Karpas-422 (cell line): ENCODE results near the gene TMEM11. TPM values are rescaled to one million over a fixed set of nuclear protein-coding genes. Genes with fewer than 3 reads are reported as not detected.

ENCODE experiments used
- small RNA-seq: library from RNA; depleted of rRNA; stranded (forward); fragments of <200 nt; gene quantifications from one replicate; pipeline ENCODE3, GENCODE V24; 2014
- total RNA-seq: library from RNA; depleted of rRNA; stranded (reverse); fragments of >200 nt; shearing (Covaris generic); gene quantifications from 2 replicates; pipeline ENCODE4 v1.2.3, GENCODE V29; 2014; ENCODE audit warnings: low replicate concordance; rRNA removed

Gene TMEM11
- total RNA-seq, 1 experiment from 2014 or later, result 12.5 TPM

Small RNA genes lying within 50 kb of the gene (small RNA-seq; reads per million reads assigned to genes)
- gene RN7SL426P, result not detected

Other genes with a start within 250 kb of the TMEM11 start
- gene USP22, start 171.2 kb downstream of the TMEM11 start, total RNA-seq, result 133 and 149 TPM in 2 replicates
- gene DHRS7B, start 87.2 kb downstream of the TMEM11 start, total RNA-seq, result 2.2 and 4.0 TPM in 2 replicates
- gene NATD1, start 39.2 kb upstream of the TMEM11 start, total RNA-seq, result 0.45 and 1.2 TPM in 2 replicates
- gene MAP2K3, start 70.5 kb upstream of the TMEM11 start, total RNA-seq, result 49.4 and 66.7 TPM in 2 replicates
- 0.22 and 1.1 TPM in 2 replicates for gene KCNJ12, start 162.2 kb upstream of the TMEM11 start, total RNA-seq